ENCODE results near the gene NSG1. TPM values are rescaled to one million over a fixed set of nuclear protein-coding genes. Genes with fewer than 3 reads are reported as not detected.
A peak's percentile ranks its signal among the peaks of the same experiment; 100 is the strongest.

Gene NSG1
- total and polyA plus RNA-seq, 4 experiments from 2014 or later, result 48.8 to 82.6 (median 75.0) TPM

- intact Hi-C loops (cut with micrococcal nuclease), result no loop called here
- POLR2A ChIA-PET (ENCODE audit: partially characterized antibody), result interaction anchor here (0.9 to 1.8 kb wide), 2 partner anchors 36 to 39 kb away, joined by 3 to 5 read pairs; partner anchors contain the start of gene NSG1
These were observed 36.1 kb downstream of the NSG1 start for GRCh38 chr4:4422856-4423499.

GRCh38 chr4:4423706-4424498 is 37.0 kb downstream of the NSG1 start:
- peaks cover 38 to 60% of the 10 kb centered on the region in 2 donors for H3K36me3 Mint-ChIP-seq
- H3K4me3 Mint-ChIP-seq, result no peak overlapping the region
- intact Hi-C loops (cut with micrococcal nuclease), result no loop called here
- H3K27me3 Mint-ChIP-seq, result no peaks in the 10 kb centered on the region
- Histone ChIP-seq H3K9me3 (ENCODE audit: control insufficient read depth in 1 of 2, low read length in 2 of 2) (no peaks in the 10 kb centered on the region), H3K36me3 (ENCODE audit: insufficient read depth, low read length) (peaks cover 22% of the 10 kb centered on the region), H3K4me3 (ENCODE audit: low read length in 2 of 2) (no peak overlapping the region), H3K27me3 (ENCODE audit: insufficient read depth, low read length) (no peaks in the 10 kb centered on the region), H3K4me1 (ENCODE audit: insufficient read depth, low read length) (peaks cover 13% of the 10 kb centered on the region), H3K27ac (ENCODE audit: low read depth, low read length) (no peak overlapping the region)
- H3K27ac Mint-ChIP-seq, result peak overlapping the region in 3 of 7 donors; percentile 5 to 41 (median 36)
- no peaks in the 10 kb centered on the region for H3K9me3 Mint-ChIP-seq
- ChIA-PET CTCF (ENCODE audit: partially characterized antibody) (interaction anchor here (0.8 to 1.3 kb wide), 4 partner anchors 8 to 172 kb away, joined by 3 to 8 read pairs (median 4); no protein-coding TSS in a partner anchor), POLR2A (ENCODE audit: partially characterized antibody) (interaction anchor here (0.9 to 1.8 kb wide), 2 partner anchors 37 to 164 kb away, joined by 3 to 5 read pairs; partner anchors contain the start of gene NSG1)
- H3K4me1 Mint-ChIP-seq, result peaks cover 10 to 24% (median 16%) of the 10 kb centered on the region in 4 donors
- no peak for DNase-seq

More at GRCh38 chr4:4422856-4423499, 36.1 kb downstream of the NSG1 start:
- Histone ChIP-seq H3K36me3 (ENCODE audit: insufficient read depth, low read length) (peaks cover 22% of the 10 kb centered on the region), H3K4me3 (ENCODE audit: low read length in 2 of 2) (no peak overlapping the region), H3K9me3 (ENCODE audit: control insufficient read depth in 1 of 2, low read length in 2 of 2) (no peaks in the 10 kb centered on the region), H3K27me3 (ENCODE audit: insufficient read depth, low read length) (no peaks in the 10 kb centered on the region), H3K4me1 (ENCODE audit: insufficient read depth, low read length) (peaks cover 22% of the 10 kb centered on the region), H3K27ac (ENCODE audit: low read depth, low read length) (no peak overlapping the region)
- no peak for DNase-seq
- no peaks in the 10 kb centered on the region for H3K27me3 Mint-ChIP-seq
- H3K9me3 Mint-ChIP-seq, result no peaks in the 10 kb centered on the region
- peaks cover 39 to 70% of the 10 kb centered on the region in 2 donors for H3K36me3 Mint-ChIP-seq
- peaks cover 18 to 34% (median 25%) of the 10 kb centered on the region in 4 donors for H3K4me1 Mint-ChIP-seq
- no peak overlapping the region for H3K4me3 Mint-ChIP-seq
- H3K27ac Mint-ChIP-seq, result peak overlapping the region in 2 of 7 donors; percentile 5 to 10
- CTCF ChIA-PET (ENCODE audit: partially characterized antibody), result interaction anchor here (0.6 to 1.3 kb wide), 2 partner anchors 9 to 84 kb away, joined by 3 to 8 read pairs; no protein-coding TSS in a partner anchor

GRCh38 chr4:4424499-4425115 is 37.7 kb downstream of the NSG1 start:
- intact Hi-C loops (cut with micrococcal nuclease), result no loop called here
- ChIA-PET POLR2A (ENCODE audit: partially characterized antibody) (interaction anchor here (1.8 to 1.9 kb wide), 2 partner anchors 38 kb away, joined by 5 to 8 read pairs; partner anchors contain the start of gene NSG1), CTCF (ENCODE audit: partially characterized antibody) (interaction anchor here (0.7 to 1.3 kb wide), 4 partner anchors 9 to 173 kb away, joined by 3 to 5 read pairs (median 4); no protein-coding TSS in a partner anchor)
- Mint-ChIP-seq H3K4me1 (peaks cover 4 to 17% (median 9%) of the 10 kb centered on the region in 4 donors), H3K9me3 (no peaks in the 10 kb centered on the region), H3K36me3 (peaks cover 33 to 54% of the 10 kb centered on the region in 2 donors), H3K27me3 (no peaks in the 10 kb centered on the region), H3K4me3 (no peak overlapping the region), H3K27ac (peak overlapping the region in 2 of 7 donors; percentile 41 to 76)
- Histone ChIP-seq H3K36me3 (ENCODE audit: insufficient read depth, low read length) (peaks cover 23% of the 10 kb centered on the region), H3K9me3 (ENCODE audit: control insufficient read depth in 1 of 2, low read length in 2 of 2) (no peaks in the 10 kb centered on the region), H3K27ac (ENCODE audit: low read depth, low read length) (no peak overlapping the region), H3K27me3 (ENCODE audit: insufficient read depth, low read length) (no peaks in the 10 kb centered on the region), H3K4me3 (ENCODE audit: low read length in 2 of 2) (no peak overlapping the region), H3K4me1 (ENCODE audit: insufficient read depth, low read length) (peaks cover 6% of the 10 kb centered on the region)
- DNase-seq, result no peak

- DNase-seq, result no peak
- POLR2A ChIA-PET (ENCODE audit: partially characterized antibody), result interaction anchor here (1.9 kb wide), 1 partner anchor 37 kb away, joined by 8 read pairs; no protein-coding TSS in a partner anchor
- peaks cover 27 to 48% of the 10 kb centered on the region in 2 donors for H3K36me3 Mint-ChIP-seq
These were observed 38.3 kb downstream of the NSG1 start for GRCh38 chr4:4425119-4425690.

GRCh38 chr4:4425696-4426095 is 38.8 kb downstream of the NSG1 start:
- intact Hi-C loops (cut with micrococcal nuclease), result no loop called here
- peaks cover 15% of the 10 kb centered on the region for H3K36me3 ChIP-seq (ENCODE audit: insufficient read depth, low read length)
- DNase-seq, result no peak
- no peaks in the 10 kb centered on the region for H3K9me3 ChIP-seq (ENCODE audit: control insufficient read depth in 1 of 2, low read length in 2 of 2)
- H3K4me1 Mint-ChIP-seq, result peaks cover 4 to 16% (median 7%) of the 10 kb centered on the region in 4 donors
- ChIA-PET POLR2A (ENCODE audit: partially characterized antibody) (interaction anchor here (1.9 kb wide), 1 partner anchor 37 kb away, joined by 8 read pairs; no protein-coding TSS in a partner anchor), CTCF (ENCODE audit: partially characterized antibody) (interaction anchor here (0.7 to 6.4 kb wide), 2 partner anchors 7 to 11 kb away, joined by 3 to 34 read pairs; no protein-coding TSS in a partner anchor)
- no peak overlapping the region for H3K4me3 Mint-ChIP-seq
- H3K27me3 ChIP-seq (ENCODE audit: insufficient read depth, low read length), result no peaks in the 10 kb centered on the region
- no peak overlapping the region for H3K27ac ChIP-seq (ENCODE audit: low read depth, low read length)
- H3K4me3 ChIP-seq (ENCODE audit: low read length in 2 of 2), result no peak overlapping the region
- H3K27me3 Mint-ChIP-seq, result no peaks in the 10 kb centered on the region
- peak overlapping the region in 1 of 7 donors; percentile 51 for H3K27ac Mint-ChIP-seq
- peaks cover 22 to 50% of the 10 kb centered on the region in 2 donors for H3K36me3 Mint-ChIP-seq
- no peaks in the 10 kb centered on the region for H3K4me1 ChIP-seq (ENCODE audit: insufficient read depth, low read length)
- H3K9me3 Mint-ChIP-seq, result no peaks in the 10 kb centered on the region

More at GRCh38 chr4:4425119-4425690, 38.3 kb downstream of the NSG1 start:
- no peaks in the 10 kb centered on the region for H3K27me3 Mint-ChIP-seq
- H3K4me3 Mint-ChIP-seq, result no peak overlapping the region
- no peaks in the 10 kb centered on the region for H3K4me1 ChIP-seq (ENCODE audit: insufficient read depth, low read length)
- H3K36me3 ChIP-seq (ENCODE audit: insufficient read depth, low read length), result peaks cover 20% of the 10 kb centered on the region
- no peaks in the 10 kb centered on the region for H3K9me3 ChIP-seq (ENCODE audit: control insufficient read depth in 1 of 2, low read length in 2 of 2)
- intact Hi-C loops (cut with micrococcal nuclease), result no loop called here
- H3K4me1 Mint-ChIP-seq, result peaks cover 1 to 12% (median 4%) of the 10 kb centered on the region in 4 donors
- H3K4me3 ChIP-seq (ENCODE audit: low read length in 2 of 2), result no peak overlapping the region
- no peaks in the 10 kb centered on the region for H3K9me3 Mint-ChIP-seq
- H3K27ac ChIP-seq (ENCODE audit: low read depth, low read length), result no peak overlapping the region
- CTCF ChIA-PET (ENCODE audit: partially characterized antibody), result interaction anchor here (0.7 to 1.3 kb wide), 4 partner anchors 8 to 174 kb away, joined by 3 to 5 read pairs (median 4); no protein-coding TSS in a partner anchor
- no peaks in the 10 kb centered on the region for H3K27me3 ChIP-seq (ENCODE audit: insufficient read depth, low read length)
- H3K27ac Mint-ChIP-seq, result peak overlapping the region in 1 of 7 donors; percentile 76

GRCh38 chr4:4426511-4427120 is 39.7 kb downstream of the NSG1 start:
- Histone ChIP-seq H3K4me1 (ENCODE audit: insufficient read depth, low read length) (no peaks in the 10 kb centered on the region), H3K4me3 (ENCODE audit: low read length in 2 of 2) (no peak overlapping the region), H3K27me3 (ENCODE audit: insufficient read depth, low read length) (no peaks in the 10 kb centered on the region), H3K36me3 (ENCODE audit: insufficient read depth, low read length) (peaks cover 11% of the 10 kb centered on the region), H3K27ac (ENCODE audit: low read depth, low read length) (no peak overlapping the region), H3K9me3 (ENCODE audit: control insufficient read depth in 1 of 2, low read length in 2 of 2) (no peaks in the 10 kb centered on the region)
- intact Hi-C loops (cut with micrococcal nuclease), result no loop called here
- Mint-ChIP-seq H3K27ac (peak overlapping the region in 2 of 7 donors; percentile 13 to 57), H3K4me1 (peaks cover 5 to 14% (median 7%) of the 10 kb centered on the region in 4 donors), H3K4me3 (no peak overlapping the region), H3K36me3 (peaks cover 13 to 41% of the 10 kb centered on the region in 2 donors), H3K9me3 (no peaks in the 10 kb centered on the region), H3K27me3 (no peaks in the 10 kb centered on the region)
- POLR2A ChIA-PET (ENCODE audit: partially characterized antibody), result interaction anchor here (1.9 kb wide), 1 partner anchor 36 kb away, joined by 8 read pairs; no protein-coding TSS in a partner anchor
- no peak for DNase-seq
- CTCF ChIA-PET (ENCODE audit: partially characterized antibody), result interaction anchor here (6.4 to 6.5 kb wide), 2 partner anchors 8 to 175 kb away, joined by 34 to 35 read pairs; no protein-coding TSS in a partner anchor
